ENCODE data around the gene EMID1. TPM values are rescaled to one million over a fixed set of nuclear protein-coding genes. Genes with fewer than 3 reads are reported as not detected.

Gene EMID1
- polyA plus RNA-seq, 1 experiment: 1.1 TPM

DNA sequence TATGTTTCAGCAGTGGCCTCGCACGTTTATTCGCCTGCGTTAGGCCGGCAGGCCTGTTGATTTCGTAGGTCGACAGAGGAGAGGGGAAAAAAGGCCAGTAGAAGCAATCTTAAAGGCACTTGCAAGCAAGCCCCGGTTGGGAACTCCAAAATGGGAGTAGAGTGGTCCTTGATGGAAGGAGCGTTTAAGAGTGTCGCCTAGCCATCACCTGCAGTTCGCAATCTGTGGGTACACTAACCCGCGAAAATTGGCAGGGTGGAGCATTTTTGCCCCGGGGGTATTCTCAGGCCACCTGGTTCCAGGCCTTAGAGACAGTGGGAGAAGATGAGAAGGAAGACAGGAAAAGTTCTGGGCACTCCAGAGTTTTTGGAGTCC is 63.5 kb downstream of the EMID1 start:
- TF ChIP-seq, protein P1, sequence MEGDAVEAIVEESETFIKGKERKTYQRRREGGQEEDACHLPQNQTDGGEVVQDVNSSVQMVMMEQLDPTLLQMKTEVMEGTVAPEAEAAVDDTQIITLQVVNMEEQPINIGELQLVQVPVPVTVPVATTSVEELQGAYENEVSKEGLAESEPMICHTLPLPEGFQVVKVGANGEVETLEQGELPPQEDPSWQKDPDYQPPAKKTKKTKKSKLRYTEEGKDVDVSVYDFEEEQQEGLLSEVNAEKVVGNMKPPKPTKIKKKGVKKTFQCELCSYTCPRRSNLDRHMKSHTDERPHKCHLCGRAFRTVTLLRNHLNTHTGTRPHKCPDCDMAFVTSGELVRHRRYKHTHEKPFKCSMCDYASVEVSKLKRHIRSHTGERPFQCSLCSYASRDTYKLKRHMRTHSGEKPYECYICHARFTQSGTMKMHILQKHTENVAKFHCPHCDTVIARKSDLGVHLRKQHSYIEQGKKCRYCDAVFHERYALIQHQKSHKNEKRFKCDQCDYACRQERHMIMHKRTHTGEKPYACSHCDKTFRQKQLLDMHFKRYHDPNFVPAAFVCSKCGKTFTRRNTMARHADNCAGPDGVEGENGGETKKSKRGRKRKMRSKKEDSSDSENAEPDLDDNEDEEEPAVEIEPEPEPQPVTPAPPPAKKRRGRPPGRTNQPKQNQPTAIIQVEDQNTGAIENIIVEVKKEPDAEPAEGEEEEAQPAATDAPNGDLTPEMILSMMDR (IDR thresholded peaks at IDR 0.05; ENCODE audit: low read depth, low read length): no peak
- Histone ChIP-seq H3K9me3 (ENCODE audit: control insufficient read depth, insufficient read depth, low read length) (no peaks in the 10 kb centered on the region; the same call in 1 of the 2 replicates), H3K27ac (ENCODE audit: low read depth, low read length) (peak overlapping the region; percentile 100), H3K27me3 (ENCODE audit: control insufficient read depth, insufficient read depth, low read length) (no peaks in the 10 kb centered on the region), H3K4me3 (ENCODE audit: low read depth, low read length) (peak overlapping the region; percentile 84)
- DNase-seq (ENCODE audit: low read depth, low spot score): no peak
- CTCF ChIA-PET: no interaction called here
- POLR2A ChIA-PET: interaction anchor here (1.2 kb wide), 1 partner anchor 42 kb away, joined by 4 read pairs; no protein-coding TSS in a partner anchor

GRCh38 chr22:29269731-29270474 is 64.2 kb downstream of the EMID1 start:
- POLR2A ChIA-PET: no interaction called here

DNA sequence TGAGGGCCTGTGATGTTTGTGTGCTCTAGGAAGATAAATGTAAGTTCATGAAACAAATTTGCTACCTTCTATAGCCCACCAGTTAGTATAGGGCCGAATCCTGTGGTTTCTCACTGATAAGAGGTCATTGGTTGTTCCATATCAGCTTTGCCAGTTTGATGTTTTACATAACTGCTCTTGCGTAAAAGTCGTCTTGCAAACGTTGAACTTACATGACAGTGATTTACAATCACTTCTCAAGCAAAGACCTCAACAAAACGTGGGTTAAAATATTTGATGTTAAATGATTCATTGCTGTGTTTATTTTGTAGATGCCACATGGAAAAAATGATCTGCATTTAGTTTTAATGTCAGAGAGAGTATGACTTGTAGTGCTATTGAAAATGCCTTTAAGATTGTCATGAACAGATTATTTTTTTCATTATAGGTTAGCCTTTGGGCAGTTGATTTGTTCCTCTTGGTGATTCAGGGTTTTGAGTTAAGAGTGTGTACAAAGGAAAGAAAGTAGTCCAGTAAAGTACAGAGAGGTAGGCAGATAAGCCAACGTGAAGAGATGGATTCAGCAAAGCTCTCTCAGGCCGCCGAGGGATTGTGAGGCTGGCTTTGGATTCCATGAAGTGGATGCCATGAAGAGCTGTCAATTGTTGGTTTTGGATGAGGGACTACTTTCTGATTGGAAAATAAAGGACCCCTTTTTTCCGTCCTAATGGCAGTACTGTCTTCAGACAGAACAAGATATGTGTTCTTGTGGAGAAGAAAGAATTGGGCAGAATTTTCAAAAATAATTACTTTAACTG is 65.0 kb downstream of the EMID1 start:
- CTCF ChIA-PET: interaction anchor here (0.6 to 1.2 kb wide), 2 partner anchors 36 to 88 kb away, joined by 3 read pairs; partner anchors contain the start of gene GAS2L1
- no peak for DNase-seq (ENCODE audit: low read depth, low spot score)
- peak overlapping the region; percentile 84 for H3K4me3 ChIP-seq (ENCODE audit: low read depth, low read length)
- no peaks in the 10 kb centered on the region; the same call in 1 of the 2 replicates for H3K9me3 ChIP-seq (ENCODE audit: control insufficient read depth, insufficient read depth, low read length)
- TF ChIP-seq, protein P1 (IDR thresholded peaks at IDR 0.05; ENCODE audit: low read depth, low read length): no peak
- no peaks in the 10 kb centered on the region for H3K27me3 ChIP-seq (ENCODE audit: control insufficient read depth, insufficient read depth, low read length)
- POLR2A ChIA-PET: interaction anchor here (0.6 kb wide), 1 partner anchor 107 kb away, joined by 4 read pairs; no protein-coding TSS in a partner anchor
- no peak overlapping the region for H3K27ac ChIP-seq (ENCODE audit: low read depth, low read length)

More at GRCh38 chr22:29269731-29270474, 64.2 kb downstream of the EMID1 start:
- H3K27ac ChIP-seq (ENCODE audit: low read depth, low read length): no peak overlapping the region
- TF ChIP-seq, protein P1 (IDR thresholded peaks at IDR 0.05; ENCODE audit: low read depth, low read length): no peak
- CTCF ChIA-PET: no interaction called here
- H3K4me3 ChIP-seq (ENCODE audit: low read depth, low read length): peak overlapping the region; percentile 84
- H3K27me3 ChIP-seq (ENCODE audit: control insufficient read depth, insufficient read depth, low read length): no peaks in the 10 kb centered on the region
- no peaks in the 10 kb centered on the region; the same call in 1 of the 2 replicates for H3K9me3 ChIP-seq (ENCODE audit: control insufficient read depth, insufficient read depth, low read length)
- no peak for DNase-seq (ENCODE audit: low read depth, low spot score)

GRCh38 chr22:29272624-29273023 is 66.9 kb downstream of the EMID1 start:
- Histone ChIP-seq H3K4me3 (ENCODE audit: low read depth, low read length) (no peak overlapping the region), H3K9me3 (ENCODE audit: control insufficient read depth, insufficient read depth, low read length) (no peaks in the 10 kb centered on the region; the same call in 1 of the 2 replicates), H3K27ac (ENCODE audit: low read depth, low read length) (no peak overlapping the region), H3K27me3 (ENCODE audit: control insufficient read depth, insufficient read depth, low read length) (no peaks in the 10 kb centered on the region)
- TF ChIP-seq, protein P1 (IDR thresholded peaks at IDR 0.05; ENCODE audit: low read depth, low read length): no peak
- DNase-seq (ENCODE audit: low read depth, low spot score): no peak
- POLR2A ChIA-PET: interaction anchor here (1.2 kb wide), 1 partner anchor 27 kb away, joined by 3 read pairs; no protein-coding TSS in a partner anchor
- CTCF ChIA-PET: no interaction called here
